HG02840 (cell line): ENCODE data around the gene SBK1.

Source experiments
- ATAC-seq: cut with Tn5 transposase; IDR thresholded peaks from one replicate; pipeline ENCODE4 v1.9.1; 2021; ENCODE audit warnings: mild to moderate bottlenecking, moderate library complexity, moderate number of reproducible peaks; ENCODE audit not compliant: unreplicated experiment, low FRiP score

Gene SBK1

DNA sequence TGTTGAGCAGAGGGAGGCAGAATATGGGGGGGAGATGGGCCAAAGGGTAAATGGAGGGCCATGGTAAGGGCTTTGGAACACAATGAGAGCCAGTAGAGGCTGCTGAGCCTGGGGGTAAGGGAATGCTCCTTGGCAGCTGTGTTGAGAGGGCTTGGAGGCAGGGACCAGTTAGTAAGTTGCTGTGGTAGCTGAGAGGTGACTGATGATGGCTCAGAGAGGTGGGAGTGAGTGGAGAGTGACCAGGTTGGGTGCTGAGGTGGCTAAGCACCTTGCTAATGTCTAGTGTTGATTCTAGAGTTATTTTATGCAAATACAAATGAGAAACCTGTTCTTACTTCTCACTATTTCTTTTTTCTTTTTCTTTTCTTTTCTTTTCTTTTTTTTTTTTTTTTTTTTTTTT is 10.8 kb downstream of the SBK1 start:
- ATAC-seq: no peak

DNA sequence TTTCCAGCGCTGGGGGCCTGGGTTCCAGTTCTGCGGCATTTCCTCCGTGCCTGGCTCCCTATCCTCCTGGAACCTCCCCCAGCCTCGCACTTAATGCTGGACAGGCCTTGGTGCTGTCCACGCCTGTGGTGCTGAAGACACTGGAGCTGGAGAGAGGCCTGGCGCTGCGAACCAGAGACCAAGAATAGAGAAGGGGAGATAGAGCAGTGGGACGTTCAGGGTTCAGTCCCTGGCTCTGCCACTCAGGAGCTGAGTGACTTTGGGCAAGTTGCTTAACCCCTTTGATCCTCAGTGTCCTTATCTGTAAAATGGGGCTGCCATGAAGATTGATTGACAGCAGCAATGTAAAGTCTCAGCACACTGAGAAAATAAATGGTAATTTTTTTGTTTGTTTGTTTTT is 11.9 kb downstream of the SBK1 start:
- no peak for ATAC-seq

DNA sequence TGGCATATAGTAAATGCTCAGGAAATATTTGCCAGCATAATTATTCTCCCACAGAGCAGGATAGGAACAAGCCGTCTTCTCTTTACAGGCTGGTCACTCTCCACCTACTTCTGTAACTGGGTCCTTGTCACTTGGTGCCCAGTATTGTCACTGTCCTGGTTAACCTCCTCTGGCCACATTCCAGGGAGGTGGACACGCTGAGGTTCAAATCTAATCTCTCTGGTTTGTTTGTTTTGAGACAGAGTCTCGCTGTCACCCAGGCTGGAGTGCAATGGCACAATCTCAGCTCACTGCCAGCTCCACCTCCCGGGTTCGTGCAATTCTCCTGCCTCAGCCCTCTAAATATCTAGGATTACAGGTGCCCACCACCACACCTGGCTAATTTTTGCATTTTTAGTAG is 15.6 kb downstream of the SBK1 start:
- no peak for ATAC-seq

- ATAC-seq: no peak
Observed at GRCh38 chr16:28308794-28309584, 16.7 kb downstream of the SBK1 start.

DNA sequence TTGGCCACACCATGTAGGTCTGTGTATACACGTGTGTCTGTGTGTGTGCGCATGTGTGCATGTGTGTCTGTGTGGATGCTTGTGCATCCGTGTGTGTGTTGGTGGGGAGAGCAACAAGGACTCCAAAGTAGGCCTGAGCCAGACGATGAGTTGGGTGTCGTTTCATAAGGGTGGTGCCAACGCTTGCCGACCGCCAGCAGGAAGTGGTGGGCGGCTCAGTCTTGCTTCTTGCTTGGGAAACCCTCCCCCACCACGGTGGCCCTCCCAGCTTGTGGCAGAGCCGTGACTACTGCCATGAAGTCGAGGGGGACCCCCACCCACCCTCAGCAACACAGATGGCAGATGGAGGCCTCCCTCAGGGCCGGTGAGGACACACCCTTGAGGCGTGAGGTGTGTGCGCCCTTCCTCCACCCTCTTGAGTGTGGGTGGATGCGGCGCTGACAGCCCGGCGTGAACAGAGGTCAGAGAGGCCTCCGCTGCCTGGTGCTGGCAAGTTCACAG is 17.5 kb downstream of the SBK1 start:
- no peak for ATAC-seq

DNA sequence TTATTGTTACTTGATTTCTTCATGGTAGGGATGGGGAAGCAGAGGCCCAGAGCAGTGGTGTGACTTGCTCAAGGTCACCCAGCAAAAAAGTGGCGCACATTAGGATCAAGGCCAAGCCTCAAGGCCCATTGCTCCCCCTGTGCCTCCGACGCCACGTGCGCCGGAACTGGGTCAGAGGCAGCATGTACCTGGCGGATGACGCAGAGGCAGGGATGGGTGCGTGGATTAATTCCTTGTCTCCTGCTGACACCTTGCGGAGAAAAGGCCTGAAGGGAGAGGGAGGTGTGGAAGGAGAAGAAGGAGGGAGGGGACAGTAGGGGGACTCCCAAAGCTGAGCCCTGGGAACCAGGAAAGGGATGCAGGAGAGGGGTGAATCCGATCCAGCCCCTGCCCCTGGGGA is 18.5 kb downstream of the SBK1 start:
- no peak for ATAC-seq

- ATAC-seq: no peak
Observed at GRCh38 chr16:28311413-28311812, 19.1 kb downstream of the SBK1 start.

DNA sequence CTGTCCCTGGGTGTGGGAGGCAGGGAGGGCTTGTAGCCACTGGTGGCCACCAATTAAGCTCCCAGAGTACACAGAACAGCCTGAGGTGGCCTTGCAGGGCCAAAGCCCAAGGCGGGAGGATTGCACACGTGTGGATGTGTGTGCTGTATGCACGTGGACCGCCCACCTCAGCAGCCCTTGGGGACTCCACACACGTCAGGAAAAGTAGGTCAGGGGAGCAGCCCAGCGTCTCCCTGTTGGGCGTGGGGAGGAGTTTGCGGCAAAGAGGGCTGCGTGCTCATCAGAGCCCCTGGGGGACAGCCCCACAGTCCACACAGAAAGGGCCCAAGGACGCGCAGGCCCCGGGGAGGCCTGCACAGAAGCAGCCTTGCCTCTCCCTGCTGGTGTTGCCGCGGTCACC is 19.6 kb downstream of the SBK1 start:
- no peak for ATAC-seq

- ATAC-seq: no peak
Observed at GRCh38 chr16:28312327-28312726, 20.0 kb downstream of the SBK1 start.

DNA sequence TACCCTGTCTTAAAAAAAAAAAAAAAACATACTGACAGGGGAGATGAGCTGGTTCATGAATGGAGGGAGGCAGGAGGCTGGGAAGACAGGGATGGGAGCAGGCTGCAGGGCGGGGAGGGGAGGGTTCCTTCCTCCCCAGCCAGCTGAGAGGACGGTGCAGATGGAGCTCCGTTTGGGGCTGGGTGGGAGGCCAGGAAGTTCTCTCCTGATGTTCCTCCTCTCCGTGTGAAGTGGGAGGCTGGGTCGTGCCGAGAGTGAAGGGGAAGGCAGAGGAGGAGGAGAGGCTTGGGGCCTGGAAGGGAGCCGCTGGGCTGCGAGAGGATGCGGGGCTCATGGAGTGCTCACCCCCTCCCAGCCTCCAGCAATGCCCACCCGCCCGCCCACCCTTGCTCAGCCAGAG is 21.3 kb downstream of the SBK1 start:
- no peak for ATAC-seq

DNA sequence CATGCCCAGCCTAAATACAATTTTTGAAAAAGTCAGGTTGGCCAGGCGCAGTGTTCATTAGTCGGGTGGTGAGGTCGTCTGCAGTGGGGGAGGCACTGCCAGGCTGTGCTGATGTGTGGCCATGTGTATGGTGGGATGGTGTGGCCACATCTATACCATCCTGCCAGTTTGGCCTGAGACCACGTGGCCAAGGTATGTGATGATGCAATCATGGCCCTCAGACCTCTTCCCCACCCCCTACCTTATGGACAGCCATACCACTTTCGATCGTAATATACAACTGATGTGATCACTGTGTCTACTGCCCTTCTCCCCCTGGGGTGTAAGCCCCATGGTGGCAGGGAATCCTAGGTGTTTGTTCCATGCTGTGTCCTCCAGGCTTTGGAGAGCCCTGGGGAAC is 23.7 kb downstream of the SBK1 start:
- ATAC-seq: no peak

- ATAC-seq: no peak
Observed at GRCh38 chr16:28317040-28317880, 24.9 kb downstream of the SBK1 start.

DNA sequence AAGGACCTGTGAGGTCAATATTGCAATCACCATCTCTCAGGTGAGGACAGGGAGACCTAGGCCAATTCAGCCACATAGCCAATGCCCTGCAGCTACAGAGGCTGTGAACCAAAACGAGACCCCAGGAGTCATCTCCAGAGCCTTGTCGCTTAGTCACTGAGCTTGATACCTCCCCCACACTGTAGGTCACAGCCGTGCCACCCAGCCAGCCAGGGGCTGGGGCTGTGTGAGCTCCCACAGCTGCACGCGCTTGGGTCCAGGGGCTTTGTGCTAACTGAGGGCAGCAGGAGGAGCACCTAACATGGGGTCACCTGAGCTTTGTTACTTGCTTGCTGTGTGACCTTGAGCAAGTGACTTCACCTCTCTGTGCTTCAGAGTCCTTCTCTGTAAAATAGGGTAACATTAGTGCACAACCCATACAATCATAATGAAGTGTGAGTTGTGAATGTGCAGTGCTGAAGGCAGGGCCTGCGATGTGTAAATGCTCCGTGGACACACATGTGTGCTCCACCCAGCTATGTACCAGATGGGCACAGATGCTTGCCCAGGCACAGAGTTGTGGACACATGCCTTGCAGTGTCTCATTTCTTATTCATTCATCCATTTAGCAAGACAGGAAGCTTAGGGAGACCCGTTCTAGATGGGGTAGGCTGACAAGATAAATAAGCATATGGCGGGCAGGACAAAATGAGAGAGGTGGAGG is 25.9 kb downstream of the SBK1 start:
- ATAC-seq: no peak

GRCh38 chr16:28319476-28320022 is 27.2 kb downstream of the SBK1 start:
- ATAC-seq: no peak

GRCh38 chr16:28320023-28320561 is 27.8 kb downstream of the SBK1 start:
- ATAC-seq: no peak

- no peak for ATAC-seq
Observed at GRCh38 chr16:28320741-28321140, 28.4 kb downstream of the SBK1 start.

DNA sequence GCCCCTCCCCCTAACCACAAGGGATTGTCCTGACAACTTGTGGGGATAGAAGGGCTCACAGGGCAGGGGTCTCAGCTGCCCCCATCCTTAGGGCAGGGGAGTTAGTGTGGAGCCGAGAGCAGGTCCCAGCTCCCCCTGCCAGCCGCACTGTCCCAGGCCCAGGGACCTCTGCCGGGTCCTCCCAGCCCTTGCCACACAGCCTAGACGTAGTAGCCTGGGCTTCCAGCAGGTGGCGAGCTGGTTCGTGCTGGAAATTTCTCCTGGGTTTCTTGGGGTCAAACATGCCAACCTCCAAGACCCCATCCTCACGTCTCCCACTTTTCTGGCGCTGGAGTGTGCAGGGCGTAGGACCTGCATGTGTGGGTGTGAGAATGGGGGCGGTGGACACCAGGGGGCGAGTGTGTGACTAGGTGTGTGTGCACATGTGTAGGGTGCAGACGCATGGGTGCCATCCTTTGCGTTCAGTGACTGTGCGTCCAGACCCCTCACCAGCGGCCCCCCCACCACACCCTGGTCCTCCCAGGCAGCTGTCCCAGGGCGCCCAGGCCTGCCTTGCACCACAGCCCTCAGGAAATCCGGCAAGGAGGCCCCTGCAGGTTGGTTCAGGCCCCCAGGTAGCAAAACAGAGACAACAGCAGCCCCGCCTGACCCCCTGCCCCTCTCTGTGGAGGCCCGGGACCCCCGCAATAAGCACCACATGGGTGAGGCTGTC is 29.5 kb downstream of the SBK1 start:
- no peak for ATAC-seq

DNA sequence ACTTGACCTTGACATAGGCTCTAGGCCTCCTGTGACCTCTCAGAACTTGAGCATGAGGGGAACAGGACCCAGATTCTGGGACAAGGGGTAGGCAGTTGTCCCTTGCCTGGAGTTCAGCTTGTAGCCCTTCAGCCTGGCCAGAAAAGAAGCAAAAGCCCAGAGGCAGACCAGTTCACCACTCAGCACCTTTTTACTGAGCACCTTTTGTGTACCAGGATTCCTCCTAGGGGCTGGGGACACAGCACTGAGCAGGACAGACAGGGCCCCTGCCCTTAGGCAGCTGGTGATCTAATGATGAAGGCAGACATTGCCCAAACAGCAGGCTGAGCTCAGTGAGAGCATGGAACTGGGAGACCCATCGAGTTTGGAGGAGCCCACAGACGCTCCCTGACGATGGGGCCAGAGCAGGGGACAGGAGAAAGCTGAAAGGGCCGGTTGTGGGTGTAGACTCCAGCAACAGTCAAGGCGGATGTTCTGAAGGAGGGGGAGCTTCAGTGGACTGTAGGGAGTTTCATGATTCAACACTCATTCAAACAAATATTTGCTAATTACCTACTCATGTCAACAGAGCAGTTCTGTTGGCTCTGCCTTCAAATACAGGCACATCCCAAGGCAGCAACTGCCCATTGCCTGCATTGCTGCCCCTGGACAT is 32.0 kb downstream of the SBK1 start:
- no peak for ATAC-seq

DNA sequence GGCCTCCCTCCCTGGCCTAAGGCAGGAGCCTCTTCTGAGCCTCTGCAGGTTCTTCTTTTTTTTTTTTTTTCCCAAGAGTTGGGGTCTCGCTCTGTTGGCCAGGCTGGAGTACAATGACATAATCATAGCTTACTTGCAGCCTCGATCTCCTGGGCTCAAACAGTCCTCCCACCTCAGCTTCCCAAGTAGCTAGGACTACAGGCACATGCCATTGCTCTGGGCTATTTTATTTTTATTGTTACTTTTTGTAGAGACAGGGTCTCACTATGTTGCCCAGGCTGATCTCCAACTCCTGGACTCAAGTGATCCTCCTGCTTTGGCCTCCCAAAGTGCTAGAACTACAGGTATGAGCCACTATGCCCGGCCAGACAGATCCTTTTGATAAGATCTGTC is 32.6 kb downstream of the SBK1 start:
- no peak for ATAC-seq
